ENCODE measurements around the gene RALBP1.
"Not testable (repeated sequence)": the region's sequence is repeated elsewhere in the genome, so short reads cannot be mapped to it uniquely, and the experiment has no call there.

Gene RALBP1

GRCh38 chr18:9444549-9444948, 30.8 kb upstream of the RALBP1 start:
- H3K9me3 Mint-ChIP-seq = peaks cover 10% of the 10 kb centered on the region
- no peak overlapping the region for H3K4me3 Mint-ChIP-seq
- peaks cover 6% of the 10 kb centered on the region for H3K27me3 Mint-ChIP-seq
- no peak overlapping the region for H3K27ac Mint-ChIP-seq
- H3K4me1 Mint-ChIP-seq (ENCODE audit: low read depth) = no peaks in the 10 kb centered on the region
- no peaks in the 10 kb centered on the region for H3K36me3 Mint-ChIP-seq (ENCODE audit: low read depth)

GRCh38 chr18:9446839-9447238, 28.5 kb upstream of the RALBP1 start:
- Mint-ChIP-seq H3K36me3 (ENCODE audit: low read depth) (no peaks in the 10 kb centered on the region), H3K27ac (no peak overlapping the region), H3K4me3 (no peak overlapping the region), H3K9me3 (peaks cover 10% of the 10 kb centered on the region), H3K27me3 (peaks cover 15% of the 10 kb centered on the region), H3K4me1 (ENCODE audit: low read depth) (no peaks in the 10 kb centered on the region)

- Mint-ChIP-seq H3K4me3 (no peak overlapping the region), H3K9me3 (peaks cover 10% of the 10 kb centered on the region), H3K4me1 (ENCODE audit: low read depth) (no peaks in the 10 kb centered on the region), H3K36me3 (ENCODE audit: low read depth) (no peaks in the 10 kb centered on the region), H3K27ac (no peak overlapping the region), H3K27me3 (peaks cover 15% of the 10 kb centered on the region)
These were observed 28.0 kb upstream of the RALBP1 start for GRCh38 chr18:9447334-9447733.

- Mint-ChIP-seq H3K4me3 (no peak overlapping the region), H3K27ac (no peak overlapping the region), H3K4me1 (ENCODE audit: low read depth) (no peaks in the 10 kb centered on the region), H3K36me3 (ENCODE audit: low read depth) (no peaks in the 10 kb centered on the region), H3K27me3 (peaks cover 15% of the 10 kb centered on the region), H3K9me3 (peaks cover 10% of the 10 kb centered on the region)
These were observed 25.5 kb upstream of the RALBP1 start for GRCh38 chr18:9449600-9450414.

- not testable (repeated sequence) for H3K27ac Mint-ChIP-seq; H3K4me1 Mint-ChIP-seq (ENCODE audit: low read depth); H3K4me3 Mint-ChIP-seq; H3K36me3 Mint-ChIP-seq (ENCODE audit: low read depth)
- peaks cover 15% of the 10 kb centered on the region for H3K27me3 Mint-ChIP-seq
- peaks cover 16% of the 10 kb centered on the region for H3K9me3 Mint-ChIP-seq
These were observed 24.4 kb upstream of the RALBP1 start for GRCh38 chr18:9450920-9451319.

GRCh38 chr18:9453283-9453682, 22.0 kb upstream of the RALBP1 start:
- H3K4me1 Mint-ChIP-seq (ENCODE audit: low read depth) = no peaks in the 10 kb centered on the region
- H3K4me3 Mint-ChIP-seq = no peak overlapping the region
- peaks cover 11% of the 10 kb centered on the region for H3K36me3 Mint-ChIP-seq (ENCODE audit: low read depth)
- H3K9me3 Mint-ChIP-seq = peaks cover 19% of the 10 kb centered on the region
- peaks cover 8% of the 10 kb centered on the region for H3K27me3 Mint-ChIP-seq
- no peak overlapping the region for H3K27ac Mint-ChIP-seq

GRCh38 chr18:9454061-9454703, 21.1 kb upstream of the RALBP1 start:
- Mint-ChIP-seq H3K4me1 (ENCODE audit: low read depth) (no peaks in the 10 kb centered on the region), H3K27me3 (peaks cover 8% of the 10 kb centered on the region), H3K9me3 (peaks cover 19% of the 10 kb centered on the region), H3K36me3 (ENCODE audit: low read depth) (peaks cover 11% of the 10 kb centered on the region), H3K27ac (no peak overlapping the region), H3K4me3 (no peak overlapping the region)

GRCh38 chr18:9455718-9456511, 19.4 kb upstream of the RALBP1 start:
- Mint-ChIP-seq H3K9me3 (peaks cover 19% of the 10 kb centered on the region), H3K4me1 (ENCODE audit: low read depth) (no peaks in the 10 kb centered on the region), H3K27ac (no peak overlapping the region), H3K36me3 (ENCODE audit: low read depth) (peaks cover 11% of the 10 kb centered on the region), H3K27me3 (peaks cover 4% of the 10 kb centered on the region), H3K4me3 (no peak overlapping the region)

GRCh38 chr18:9466127-9466526, 9.2 kb upstream of the RALBP1 start:
- peaks cover 12% of the 10 kb centered on the region for H3K9me3 Mint-ChIP-seq
- H3K27ac Mint-ChIP-seq = no peak overlapping the region
- peaks cover 4% of the 10 kb centered on the region for H3K36me3 Mint-ChIP-seq (ENCODE audit: low read depth)
- H3K27me3 Mint-ChIP-seq = peaks cover 6% of the 10 kb centered on the region
- no peak overlapping the region for H3K4me3 Mint-ChIP-seq
- peaks cover 9% of the 10 kb centered on the region for H3K4me1 Mint-ChIP-seq (ENCODE audit: low read depth)

- Mint-ChIP-seq H3K9me3 (peaks cover 12% of the 10 kb centered on the region), H3K4me1 (ENCODE audit: low read depth) (peaks cover 6% of the 10 kb centered on the region), H3K27ac (no peak overlapping the region), H3K27me3 (peaks cover 6% of the 10 kb centered on the region), H3K4me3 (no peak overlapping the region), H3K36me3 (ENCODE audit: low read depth) (peaks cover 4% of the 10 kb centered on the region)
These were observed 8.5 kb upstream of the RALBP1 start for GRCh38 chr18:9466846-9467245.

- H3K36me3 Mint-ChIP-seq (ENCODE audit: low read depth) = peaks cover 4% of the 10 kb centered on the region
- H3K4me1 Mint-ChIP-seq (ENCODE audit: low read depth) = peaks cover 5% of the 10 kb centered on the region
- H3K9me3 Mint-ChIP-seq = peaks cover 12% of the 10 kb centered on the region
- H3K27ac Mint-ChIP-seq = no peak overlapping the region
- peaks cover 13% of the 10 kb centered on the region for H3K27me3 Mint-ChIP-seq
- H3K4me3 Mint-ChIP-seq = no peak overlapping the region
These were observed 6.3 kb upstream of the RALBP1 start for GRCh38 chr18:9468998-9469397.

- Mint-ChIP-seq H3K4me3 (no peak overlapping the region), H3K4me1 (ENCODE audit: low read depth) (peaks cover 5% of the 10 kb centered on the region), H3K9me3 (peaks cover 12% of the 10 kb centered on the region), H3K27ac (no peak overlapping the region), H3K36me3 (ENCODE audit: low read depth) (peaks cover 4% of the 10 kb centered on the region), H3K27me3 (peaks cover 15% of the 10 kb centered on the region)
These were observed 5.6 kb upstream of the RALBP1 start for GRCh38 chr18:9469685-9470084.

GRCh38 chr18:9474108-9474982, 968 bp upstream of the RALBP1 start:
- Mint-ChIP-seq H3K36me3 (ENCODE audit: low read depth) (peaks cover 11% of the 10 kb centered on the region), H3K4me1 (ENCODE audit: low read depth) (peaks cover 21% of the 10 kb centered on the region), H3K27me3 (peaks cover 12% of the 10 kb centered on the region), H3K9me3 (no peaks in the 10 kb centered on the region), H3K4me3 (peak overlapping the region; percentile 92), H3K27ac (peak overlapping the region; percentile 66)
